ENCODE results near the gene MCOLN1. TPM values are rescaled to one million over a fixed set of nuclear protein-coding genes. Genes with fewer than 3 reads are reported as not detected.

Gene MCOLN1
- polyA plus RNA-seq, 1 experiment = 12.8 TPM

GRCh38 chr19:7500811-7501450 is 21.5 kb upstream of the MCOLN1 start:
- Histone ChIP-seq H3K4me3 (ENCODE audit: low read depth, low read length) (peak overlapping the region; percentile 45), H3K27me3 (ENCODE audit: control insufficient read depth, insufficient read depth, low read length) (peaks cover 29% of the 10 kb centered on the region), H3K9me3 (ENCODE audit: control insufficient read depth, insufficient read depth, low read length) (no peaks in the 10 kb centered on the region; the same call in 1 of the 2 replicates), H3K27ac (ENCODE audit: low read depth, low read length) (no peak overlapping the region)
- ChIA-PET POLR2A (no interaction called here), CTCF (no interaction called here)
- no peak for DNase-seq (ENCODE audit: low read depth, low spot score)
- TF ChIP-seq, protein P1, sequence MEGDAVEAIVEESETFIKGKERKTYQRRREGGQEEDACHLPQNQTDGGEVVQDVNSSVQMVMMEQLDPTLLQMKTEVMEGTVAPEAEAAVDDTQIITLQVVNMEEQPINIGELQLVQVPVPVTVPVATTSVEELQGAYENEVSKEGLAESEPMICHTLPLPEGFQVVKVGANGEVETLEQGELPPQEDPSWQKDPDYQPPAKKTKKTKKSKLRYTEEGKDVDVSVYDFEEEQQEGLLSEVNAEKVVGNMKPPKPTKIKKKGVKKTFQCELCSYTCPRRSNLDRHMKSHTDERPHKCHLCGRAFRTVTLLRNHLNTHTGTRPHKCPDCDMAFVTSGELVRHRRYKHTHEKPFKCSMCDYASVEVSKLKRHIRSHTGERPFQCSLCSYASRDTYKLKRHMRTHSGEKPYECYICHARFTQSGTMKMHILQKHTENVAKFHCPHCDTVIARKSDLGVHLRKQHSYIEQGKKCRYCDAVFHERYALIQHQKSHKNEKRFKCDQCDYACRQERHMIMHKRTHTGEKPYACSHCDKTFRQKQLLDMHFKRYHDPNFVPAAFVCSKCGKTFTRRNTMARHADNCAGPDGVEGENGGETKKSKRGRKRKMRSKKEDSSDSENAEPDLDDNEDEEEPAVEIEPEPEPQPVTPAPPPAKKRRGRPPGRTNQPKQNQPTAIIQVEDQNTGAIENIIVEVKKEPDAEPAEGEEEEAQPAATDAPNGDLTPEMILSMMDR (IDR thresholded peaks at IDR 0.05; ENCODE audit: low read depth, low read length) = no peak

GRCh38 chr19:7502552-7502951 is 19.9 kb upstream of the MCOLN1 start:
- Histone ChIP-seq H3K27me3 (ENCODE audit: control insufficient read depth, insufficient read depth, low read length) (peaks cover 23% of the 10 kb centered on the region), H3K9me3 (ENCODE audit: control insufficient read depth, insufficient read depth, low read length) (peaks cover 4% of the 10 kb centered on the region; the same call in 1 of the 2 replicates), H3K4me3 (ENCODE audit: low read depth, low read length) (no peak overlapping the region), H3K27ac (ENCODE audit: low read depth, low read length) (no peak overlapping the region)
- POLR2A ChIA-PET = no interaction called here
- no peak for DNase-seq (ENCODE audit: low read depth, low spot score)
- CTCF ChIA-PET = no interaction called here
- TF ChIP-seq, protein P1 (IDR thresholded peaks at IDR 0.05; ENCODE audit: low read depth, low read length) = no peak

- no peak overlapping the region for H3K4me3 ChIP-seq (ENCODE audit: low read depth, low read length)
- CTCF ChIA-PET = interaction anchor here (0.7 to 1.2 kb wide), 2 partner anchors 9 to 64 kb away, joined by 3 to 5 read pairs; no protein-coding TSS in a partner anchor
- TF ChIP-seq, protein P1 (IDR thresholded peaks at IDR 0.05; ENCODE audit: low read depth, low read length) = no peak
- DNase-seq (ENCODE audit: low read depth, low spot score) = no peak
- POLR2A ChIA-PET = interaction anchor here (0.6 kb wide), 1 partner anchor 40 kb away, joined by 4 read pairs; no protein-coding TSS in a partner anchor
- H3K27me3 ChIP-seq (ENCODE audit: control insufficient read depth, insufficient read depth, low read length) = peaks cover 20% of the 10 kb centered on the region
- H3K27ac ChIP-seq (ENCODE audit: low read depth, low read length) = no peak overlapping the region
- H3K9me3 ChIP-seq (ENCODE audit: control insufficient read depth, insufficient read depth, low read length) = peaks cover 9% of the 10 kb centered on the region; the same call in 1 of the 2 replicates
Observed at GRCh38 chr19:7504684-7505083, 17.7 kb upstream of the MCOLN1 start.

GRCh38 chr19:7505288-7505681 is 17.1 kb upstream of the MCOLN1 start:
- H3K27me3 ChIP-seq (ENCODE audit: control insufficient read depth, insufficient read depth, low read length) = peaks cover 17% of the 10 kb centered on the region
- CTCF ChIA-PET = no interaction called here
- peaks cover 9% of the 10 kb centered on the region; the same call in 1 of the 2 replicates for H3K9me3 ChIP-seq (ENCODE audit: control insufficient read depth, insufficient read depth, low read length)
- no peak for DNase-seq (ENCODE audit: low read depth, low spot score)
- TF ChIP-seq, protein P1 (IDR thresholded peaks at IDR 0.05; ENCODE audit: low read depth, low read length) = no peak
- no peak overlapping the region for H3K27ac ChIP-seq (ENCODE audit: low read depth, low read length)
- POLR2A ChIA-PET = interaction anchor here (1.4 kb wide), 1 partner anchor 11 kb away, joined by 6 read pairs; the partner anchor contains the start of gene ZNF358
- H3K4me3 ChIP-seq (ENCODE audit: low read depth, low read length) = no peak overlapping the region

DNA sequence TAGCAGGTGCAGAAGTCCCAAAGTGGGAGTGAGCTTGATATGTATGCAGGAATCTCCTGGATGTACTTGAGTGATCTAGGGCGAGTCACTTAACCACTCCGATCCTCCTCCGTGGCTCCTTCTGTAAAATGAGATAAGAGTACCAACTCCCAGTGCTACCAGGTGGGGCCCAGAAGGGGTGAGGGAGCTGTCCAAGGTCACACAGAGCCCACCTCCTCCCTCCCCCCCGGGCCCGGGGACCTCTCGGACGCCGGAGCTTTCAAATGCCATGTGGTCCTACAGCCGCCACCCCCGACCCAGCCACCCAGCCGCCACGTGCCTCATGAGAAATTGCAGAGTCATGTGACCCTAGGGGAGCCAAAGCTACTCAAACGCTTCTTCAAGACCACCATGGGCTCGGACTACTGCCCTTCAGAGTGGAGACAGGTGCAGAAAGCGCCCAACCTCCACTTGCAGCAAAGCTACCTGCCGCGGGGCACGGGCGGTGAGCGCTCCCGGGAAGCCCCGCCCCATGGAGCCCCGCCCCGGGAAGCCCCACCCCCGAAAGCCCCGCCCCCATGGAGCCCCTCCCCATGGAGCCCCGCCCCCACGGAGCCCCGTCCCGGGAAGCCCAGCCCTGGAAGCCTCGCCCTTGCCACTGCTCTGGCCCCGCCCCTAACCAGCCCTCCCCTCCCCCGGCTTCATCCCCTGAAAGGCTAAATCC is 16.6 kb upstream of the MCOLN1 start:
- H3K27ac ChIP-seq (ENCODE audit: low read depth, low read length) = no peak overlapping the region
- H3K9me3 ChIP-seq (ENCODE audit: control insufficient read depth, insufficient read depth, low read length) = peaks cover 9% of the 10 kb centered on the region; the same call in 1 of the 2 replicates
- peaks cover 13% of the 10 kb centered on the region for H3K27me3 ChIP-seq (ENCODE audit: control insufficient read depth, insufficient read depth, low read length)
- no peak for DNase-seq (ENCODE audit: low read depth, low spot score)
- ChIA-PET CTCF (no interaction called here), POLR2A (interaction anchor here (1.4 kb wide), 1 partner anchor 10 kb away, joined by 6 read pairs; the partner anchor contains the start of gene ZNF358)
- no peak overlapping the region for H3K4me3 ChIP-seq (ENCODE audit: low read depth, low read length)
- TF ChIP-seq, protein P1 (IDR thresholded peaks at IDR 0.05; ENCODE audit: low read depth, low read length) = no peak
